22Rv1 (cell line): ENCODE data around the gene SULT1C2.

Experiments
- H3K27ac ChIP-seq: fragments of 450-650 bp; 2 replicates; pipeline ENCODE4 v1.5.1; 2017
- ZFX ChIP-seq: fragments of 450-650 bp; IDR thresholded peaks from 2 replicates; pipeline ENCODE4 v1.6.1; 2017; ENCODE audit warnings: antibody characterized with exemption, borderline replicate concordance
- TF ChIP-seq, protein P1 (sequence below): fragments of 450-650 bp; IDR thresholded peaks from 2 replicates; pipeline ENCODE4 v1.5.1; 2017; ENCODE audit warnings: mild to moderate bottlenecking

SULT1C2 gene

GRCh38 chr2:108288534-108289106 is at the start of gene SULT1C2:
SULT1C2 (plus strand) TSS chr2:108288895; CDS start chr2:108293668, 4,773 bp downstream.
- no peak within 1 kb of the TSS for H3K27ac ChIP-seq
- no peak for TF ChIP-seq ZFX
- TF ChIP-seq, protein P1, sequence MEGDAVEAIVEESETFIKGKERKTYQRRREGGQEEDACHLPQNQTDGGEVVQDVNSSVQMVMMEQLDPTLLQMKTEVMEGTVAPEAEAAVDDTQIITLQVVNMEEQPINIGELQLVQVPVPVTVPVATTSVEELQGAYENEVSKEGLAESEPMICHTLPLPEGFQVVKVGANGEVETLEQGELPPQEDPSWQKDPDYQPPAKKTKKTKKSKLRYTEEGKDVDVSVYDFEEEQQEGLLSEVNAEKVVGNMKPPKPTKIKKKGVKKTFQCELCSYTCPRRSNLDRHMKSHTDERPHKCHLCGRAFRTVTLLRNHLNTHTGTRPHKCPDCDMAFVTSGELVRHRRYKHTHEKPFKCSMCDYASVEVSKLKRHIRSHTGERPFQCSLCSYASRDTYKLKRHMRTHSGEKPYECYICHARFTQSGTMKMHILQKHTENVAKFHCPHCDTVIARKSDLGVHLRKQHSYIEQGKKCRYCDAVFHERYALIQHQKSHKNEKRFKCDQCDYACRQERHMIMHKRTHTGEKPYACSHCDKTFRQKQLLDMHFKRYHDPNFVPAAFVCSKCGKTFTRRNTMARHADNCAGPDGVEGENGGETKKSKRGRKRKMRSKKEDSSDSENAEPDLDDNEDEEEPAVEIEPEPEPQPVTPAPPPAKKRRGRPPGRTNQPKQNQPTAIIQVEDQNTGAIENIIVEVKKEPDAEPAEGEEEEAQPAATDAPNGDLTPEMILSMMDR, result no peak

DNA sequence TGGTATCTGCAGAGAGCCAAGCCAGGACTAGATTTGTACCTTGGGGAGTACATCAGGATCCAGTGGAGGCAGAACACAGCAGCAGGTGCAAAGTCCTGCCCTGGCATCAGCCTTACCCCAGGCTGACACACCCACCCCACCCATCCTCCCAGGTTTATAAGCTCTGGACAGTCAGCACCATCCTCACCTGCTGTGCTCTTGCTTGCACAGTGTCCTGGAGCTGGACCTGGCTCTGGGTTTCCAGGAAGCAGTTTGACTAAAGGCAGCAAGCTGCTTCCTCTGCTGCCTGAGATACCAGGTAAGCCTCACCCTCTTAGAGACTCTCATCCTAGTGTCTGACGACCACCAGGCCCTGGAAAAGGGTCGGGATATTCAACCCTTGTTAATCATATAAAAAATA is 48.9 kb upstream of the SULT1C2 start, which contains the start of gene SULT1C3:
Gene SULT1C3, plus strand, starts transcription at position 183 of the 400 bp plus-strand sequence. CDS start 7,227 bp downstream, outside the sequence.
- TF ChIP-seq, protein P1, result no peak
- no peak for TF ChIP-seq ZFX
- no peak within 1 kb of the TSS for H3K27ac ChIP-seq

GRCh38 chr2:108240966-108241365 is 47.7 kb upstream of the SULT1C2 start:
- TF ChIP-seq, protein P1, result no peak
- no peak for TF ChIP-seq ZFX
- no peak overlapping the region for H3K27ac ChIP-seq

GRCh38 chr2:108243566-108243965 is 45.1 kb upstream of the SULT1C2 start:
- TF ChIP-seq, protein P1, result no peak
- TF ChIP-seq ZFX, result no peak
- no peak overlapping the region for H3K27ac ChIP-seq

GRCh38 chr2:108244667-108245414 is 43.9 kb upstream of the SULT1C2 start:
- H3K27ac ChIP-seq, result no peak overlapping the region
- TF ChIP-seq ZFX, result no peak
- TF ChIP-seq, protein P1, result no peak

GRCh38 chr2:108253106-108253505 is 35.6 kb upstream of the SULT1C2 start:
- TF ChIP-seq, protein P1, result no peak
- no peak for TF ChIP-seq ZFX
- no peak overlapping the region for H3K27ac ChIP-seq

- no peak for TF ChIP-seq ZFX
- TF ChIP-seq, protein P1, result no peak
These were observed 30.9 kb upstream of the SULT1C2 start for GRCh38 chr2:108257757-108258331.

More at GRCh38 chr2:108257757-108258331, 30.9 kb upstream of the SULT1C2 start:
- no peak overlapping the region for H3K27ac ChIP-seq
